DND-41 (cell line): ENCODE measurements around the gene TEDC2.

ENCODE experiments used
- EZH2 ChIP-seq: IDR thresholded peaks from 3 replicates; pipeline ENCODE4 v1.6.1; 2012; ENCODE audit warnings: borderline replicate concordance, low read depth, mild to moderate bottlenecking, moderate library complexity, low read length, inconsistent platforms; ENCODE audit not compliant: severe bottlenecking
- TF ChIP-seq, protein P1 (sequence below): IDR thresholded peaks from 2 replicates; pipeline ENCODE4 v1.5.1; 2012; ENCODE audit warnings: borderline replicate concordance, low read length, moderate library complexity, mild to moderate bottlenecking; ENCODE audit not compliant: poor library complexity, severe bottlenecking; ENCODE audit errors: extremely low read depth

DNA sequence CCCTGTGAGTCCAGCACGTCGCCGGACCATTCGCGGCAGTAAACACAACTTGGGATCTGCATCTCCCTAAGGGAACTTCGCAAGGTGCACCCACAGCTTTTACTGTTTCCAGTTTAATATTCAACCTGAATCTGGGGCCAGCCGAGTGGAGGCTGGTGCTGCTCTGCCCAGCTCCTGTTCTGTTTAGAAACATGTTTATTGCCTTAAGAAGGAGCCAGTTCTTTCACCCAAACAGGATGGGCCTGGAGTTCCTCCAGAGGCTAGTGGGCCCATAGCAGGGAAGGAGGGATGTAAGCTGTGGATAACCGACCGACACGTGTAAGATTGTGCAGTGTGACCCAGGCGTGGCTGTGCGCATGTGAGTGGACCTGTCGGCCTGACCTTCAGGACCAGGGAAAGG, 32.4 kb downstream of the TEDC2 start:
- TF ChIP-seq, protein P1, sequence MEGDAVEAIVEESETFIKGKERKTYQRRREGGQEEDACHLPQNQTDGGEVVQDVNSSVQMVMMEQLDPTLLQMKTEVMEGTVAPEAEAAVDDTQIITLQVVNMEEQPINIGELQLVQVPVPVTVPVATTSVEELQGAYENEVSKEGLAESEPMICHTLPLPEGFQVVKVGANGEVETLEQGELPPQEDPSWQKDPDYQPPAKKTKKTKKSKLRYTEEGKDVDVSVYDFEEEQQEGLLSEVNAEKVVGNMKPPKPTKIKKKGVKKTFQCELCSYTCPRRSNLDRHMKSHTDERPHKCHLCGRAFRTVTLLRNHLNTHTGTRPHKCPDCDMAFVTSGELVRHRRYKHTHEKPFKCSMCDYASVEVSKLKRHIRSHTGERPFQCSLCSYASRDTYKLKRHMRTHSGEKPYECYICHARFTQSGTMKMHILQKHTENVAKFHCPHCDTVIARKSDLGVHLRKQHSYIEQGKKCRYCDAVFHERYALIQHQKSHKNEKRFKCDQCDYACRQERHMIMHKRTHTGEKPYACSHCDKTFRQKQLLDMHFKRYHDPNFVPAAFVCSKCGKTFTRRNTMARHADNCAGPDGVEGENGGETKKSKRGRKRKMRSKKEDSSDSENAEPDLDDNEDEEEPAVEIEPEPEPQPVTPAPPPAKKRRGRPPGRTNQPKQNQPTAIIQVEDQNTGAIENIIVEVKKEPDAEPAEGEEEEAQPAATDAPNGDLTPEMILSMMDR = no peak
- no peak for TF ChIP-seq EZH2
